DND-41 (cell line): ENCODE measurements around the gene TSEN2.

Source experiments
- ATAC-seq: fragments of 200-7000 bp; cut with Tn5 transposase; 3 replicates; pipeline ENCODE4 v1.9.1; 2021; ENCODE audit warnings: low read depth; ENCODE audit not compliant: insufficient read depth
- DNase-seq: peaks from one replicate; pipeline ENCODE4 v3.0.0-alpha.2; 2020
- H2AFZ ChIP-seq: 2 replicates; pipeline ENCODE4 v1.6.0; 2012; ENCODE audit warnings: low read depth, low read length
- H3K27ac ChIP-seq: 2 replicates; pipeline ENCODE4 v1.5.1; 2012; ENCODE audit warnings: low read length, inconsistent platforms
- H3K27me3 ChIP-seq: fragments of 200-600 bp; sonication (generic); 2 replicates; pipeline ENCODE4 v1.6.0; 2012; ENCODE audit warnings: low read length, mild to moderate bottlenecking, inconsistent platforms; ENCODE audit not compliant: insufficient read depth, poor library complexity
- H3K36me3 ChIP-seq: 2 replicates; pipeline ENCODE4 v1.5.1; 2012; ENCODE audit warnings: low read length, inconsistent platforms; ENCODE audit not compliant: insufficient read depth
- H3K4me1 ChIP-seq: 2 replicates; pipeline ENCODE4 v1.5.1; 2012; ENCODE audit warnings: mild to moderate bottlenecking, low read length; ENCODE audit not compliant: insufficient read depth
- H3K4me2 ChIP-seq: 2 replicates; pipeline ENCODE4 v1.6.0; 2012; ENCODE audit warnings: mild to moderate bottlenecking, moderate library complexity, low read length, inconsistent platforms; ENCODE audit not compliant: insufficient read depth
- H3K4me3 ChIP-seq, 2 experiments: fragments of 200-600 bp in 1 of 2; shearing (Covaris generic) in 1 of 2; 2 replicates each; pipeline ENCODE4 v1.5.1; 2012 to 2016; ENCODE audit warnings: inconsistent platforms in 2 of 2, low read length in 2 of 2, mild to moderate bottlenecking in 2 of 2, low read depth in 1 of 2, moderate library complexity in 1 of 2
- H3K79me2 ChIP-seq: 2 replicates; pipeline ENCODE4 v1.6.0; 2012; ENCODE audit warnings: low read length, inconsistent platforms; ENCODE audit not compliant: insufficient read depth
- H3K9ac ChIP-seq: 2 replicates; pipeline ENCODE4 v1.6.0; 2012; ENCODE audit warnings: low read depth, mild to moderate bottlenecking, inconsistent platforms, low read length, moderate library complexity
- H3K9me3 ChIP-seq: 2 replicates; pipeline ENCODE4 v1.5.1; 2012; ENCODE audit warnings: low read length, moderate library complexity, mild to moderate bottlenecking, inconsistent platforms; ENCODE audit not compliant: insufficient read depth, severe bottlenecking
- H4K20me1 ChIP-seq: 2 replicates; pipeline ENCODE4 v1.6.0; 2012; ENCODE audit warnings: low read length; ENCODE audit not compliant: insufficient read depth
- EZH2 ChIP-seq: IDR thresholded peaks from 3 replicates; pipeline ENCODE4 v1.6.1; 2012; ENCODE audit warnings: borderline replicate concordance, low read depth, mild to moderate bottlenecking, moderate library complexity, low read length, inconsistent platforms; ENCODE audit not compliant: severe bottlenecking
- TF ChIP-seq, protein P1 (sequence below): IDR thresholded peaks from 2 replicates; pipeline ENCODE4 v1.5.1; 2012; ENCODE audit warnings: borderline replicate concordance, low read length, moderate library complexity, mild to moderate bottlenecking; ENCODE audit not compliant: poor library complexity, severe bottlenecking; ENCODE audit errors: extremely low read depth

Gene TSEN2

DNA sequence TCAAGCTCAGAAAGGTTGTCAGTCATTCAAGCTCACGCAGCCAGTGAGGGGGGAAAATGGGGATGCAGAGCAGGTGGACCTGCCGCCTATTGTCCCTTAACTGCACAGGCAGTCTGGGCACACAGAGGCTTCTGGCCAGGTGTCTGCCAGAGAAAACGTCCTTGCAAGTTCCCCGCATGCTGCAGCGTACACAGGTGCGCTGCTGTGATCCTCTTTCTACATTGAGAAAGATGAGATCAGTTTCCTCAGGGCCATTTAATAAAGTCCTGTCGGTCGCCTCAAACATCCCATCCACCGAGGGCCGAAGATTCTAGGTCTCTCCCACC, 445 bp upstream of the TSEN2 start:
- no peak for TF ChIP-seq EZH2
- TF ChIP-seq, protein P1, sequence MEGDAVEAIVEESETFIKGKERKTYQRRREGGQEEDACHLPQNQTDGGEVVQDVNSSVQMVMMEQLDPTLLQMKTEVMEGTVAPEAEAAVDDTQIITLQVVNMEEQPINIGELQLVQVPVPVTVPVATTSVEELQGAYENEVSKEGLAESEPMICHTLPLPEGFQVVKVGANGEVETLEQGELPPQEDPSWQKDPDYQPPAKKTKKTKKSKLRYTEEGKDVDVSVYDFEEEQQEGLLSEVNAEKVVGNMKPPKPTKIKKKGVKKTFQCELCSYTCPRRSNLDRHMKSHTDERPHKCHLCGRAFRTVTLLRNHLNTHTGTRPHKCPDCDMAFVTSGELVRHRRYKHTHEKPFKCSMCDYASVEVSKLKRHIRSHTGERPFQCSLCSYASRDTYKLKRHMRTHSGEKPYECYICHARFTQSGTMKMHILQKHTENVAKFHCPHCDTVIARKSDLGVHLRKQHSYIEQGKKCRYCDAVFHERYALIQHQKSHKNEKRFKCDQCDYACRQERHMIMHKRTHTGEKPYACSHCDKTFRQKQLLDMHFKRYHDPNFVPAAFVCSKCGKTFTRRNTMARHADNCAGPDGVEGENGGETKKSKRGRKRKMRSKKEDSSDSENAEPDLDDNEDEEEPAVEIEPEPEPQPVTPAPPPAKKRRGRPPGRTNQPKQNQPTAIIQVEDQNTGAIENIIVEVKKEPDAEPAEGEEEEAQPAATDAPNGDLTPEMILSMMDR = no peak
- H3K79me2 ChIP-seq = peaks cover 50% of the 10 kb centered on the region
- DNase-seq = no peak
- peak overlapping the region; percentile 71 to 96 for H3K4me3 ChIP-seq
- peak overlapping the region; percentile 75 for H3K9ac ChIP-seq
- H3K4me2 ChIP-seq = peak overlapping the region; percentile 86
- peak overlapping the region; percentile 87 for H2AFZ ChIP-seq
- no peak; the same call in 1 of the 3 replicates for ATAC-seq
- H4K20me1 ChIP-seq = no peaks in the 10 kb centered on the region
- H3K27ac ChIP-seq = peak overlapping the region; percentile 96
- H3K27me3 ChIP-seq = no peaks in the 10 kb centered on the region
- H3K4me1 ChIP-seq = peaks cover 52% of the 10 kb centered on the region
- H3K9me3 ChIP-seq = no peaks in the 10 kb centered on the region
- H3K36me3 ChIP-seq = peaks cover 17% of the 10 kb centered on the region; the same call in 1 of the 2 replicates

DNA sequence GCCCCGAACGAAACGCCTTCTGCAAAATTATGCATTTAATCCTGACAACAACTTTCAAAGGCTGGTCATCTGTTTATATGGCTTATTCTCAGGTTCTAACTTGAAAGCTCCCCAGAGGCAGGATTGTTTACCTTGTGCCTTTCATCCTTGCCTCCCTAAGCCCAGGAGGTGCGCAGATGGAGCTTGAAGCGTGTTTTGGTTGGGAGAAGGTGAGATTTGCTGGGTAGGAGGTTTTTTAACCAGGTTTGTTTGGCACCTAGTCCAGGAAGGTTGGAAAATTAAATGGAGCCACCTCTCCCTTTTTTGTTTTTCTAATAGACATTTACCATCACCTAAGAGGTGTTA, 675 bp downstream of the TSEN2 start:
- TF ChIP-seq EZH2 = no peak
- TF ChIP-seq, protein P1 = no peak
- Histone ChIP-seq H2AFZ (peak overlapping the region; percentile 91), H4K20me1 (no peaks in the 10 kb centered on the region), H3K27ac (peak overlapping the region; percentile 96), H3K79me2 (peaks cover 50% of the 10 kb centered on the region), H3K4me2 (peak overlapping the region; percentile 86), H3K36me3 (peaks cover 23% of the 10 kb centered on the region; the same call in 1 of the 2 replicates), H3K9ac (peak overlapping the region; percentile 75), H3K9me3 (no peaks in the 10 kb centered on the region), H3K27me3 (no peaks in the 10 kb centered on the region), H3K4me1 (peaks cover 43% of the 10 kb centered on the region), H3K4me3 (peak overlapping the region; percentile 71 to 96)
- no peak for ATAC-seq
- DNase-seq = no peak

DNA sequence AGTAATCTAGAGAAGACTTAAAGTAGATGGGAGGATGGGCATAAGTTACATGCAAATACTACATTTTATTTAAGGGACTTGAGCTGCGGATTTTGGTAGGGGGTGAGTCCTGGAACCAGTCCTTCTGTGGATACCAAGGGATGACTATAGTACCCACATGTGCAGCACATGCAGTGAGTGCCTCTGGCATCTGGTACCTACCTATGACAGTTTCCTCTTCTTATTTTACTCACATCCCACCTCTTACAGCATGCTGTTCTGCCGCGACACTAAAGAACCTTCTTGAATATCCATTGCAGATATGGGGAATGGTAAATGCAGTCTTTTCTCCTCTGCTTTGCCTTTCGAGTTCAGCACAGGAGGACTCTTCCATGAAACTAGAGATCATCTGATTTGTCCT, 1.7 kb downstream of the TSEN2 start:
- H3K9ac ChIP-seq = no peak overlapping the region
- H3K4me1 ChIP-seq = peaks cover 39% of the 10 kb centered on the region
- peaks cover 50% of the 10 kb centered on the region for H3K79me2 ChIP-seq
- H3K4me3 ChIP-seq = peak overlapping the region in 1 of 2 experiments; percentile 10; a peak in 1 of 4 replicates
- no peaks in the 10 kb centered on the region for H3K9me3 ChIP-seq
- H3K4me2 ChIP-seq = peak overlapping the region; percentile 86; the same call in 1 of the 2 replicates
- ATAC-seq (no peak), DNase-seq (no peak)
- TF ChIP-seq, protein P1 = no peak
- TF ChIP-seq EZH2 = no peak
- no peaks in the 10 kb centered on the region for H4K20me1 ChIP-seq
- no peaks in the 10 kb centered on the region for H3K27me3 ChIP-seq
- no peak overlapping the region for H3K27ac ChIP-seq
- no peak overlapping the region for H2AFZ ChIP-seq
- H3K36me3 ChIP-seq = peaks cover 33% of the 10 kb centered on the region; the same call in 1 of the 2 replicates

DNA sequence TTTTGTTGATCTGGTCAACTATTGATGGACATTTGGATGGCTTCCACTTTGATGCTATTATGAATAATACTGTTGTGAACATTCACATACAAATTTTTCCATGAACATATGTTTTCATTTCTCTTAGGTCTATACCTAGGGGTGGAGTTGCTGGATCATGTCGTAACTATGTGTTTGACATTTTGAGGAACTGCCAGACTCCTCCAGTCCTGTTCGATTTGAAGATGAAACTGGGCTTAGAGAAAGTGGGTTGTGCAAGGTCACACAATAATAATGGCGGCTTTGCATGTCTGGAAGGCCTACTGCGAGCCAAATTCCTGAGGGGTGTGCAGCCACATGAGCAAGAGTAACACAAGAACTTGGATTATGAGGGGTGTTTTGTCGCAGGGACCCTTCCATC, 2.6 kb downstream of the TSEN2 start:
- no peak overlapping the region for H3K27ac ChIP-seq

More for the DNA sequence above, 2.6 kb downstream of the TSEN2 start:
- Histone ChIP-seq H3K9ac (no peak overlapping the region), H3K36me3 (peaks cover 42% of the 10 kb centered on the region; the same call in 1 of the 2 replicates), H3K4me3 (no peak overlapping the region), H3K9me3 (no peaks in the 10 kb centered on the region), H2AFZ (no peak overlapping the region), H3K4me2 (peak overlapping the region; percentile 86; the same call in 1 of the 2 replicates), H3K27me3 (no peaks in the 10 kb centered on the region), H4K20me1 (no peaks in the 10 kb centered on the region), H3K79me2 (peaks cover 50% of the 10 kb centered on the region), H3K4me1 (peaks cover 39% of the 10 kb centered on the region)
- ATAC-seq (no peak), DNase-seq (no peak)
- TF ChIP-seq EZH2 = no peak
- TF ChIP-seq, protein P1 = no peak
